HL-60 (cell line): ENCODE results near the gene MEF2C.

ENCODE experiments used
- POLR2AphosphoS5 ChIP-seq: IDR thresholded peaks from 2 replicates; pipeline ENCODE4 v1.6.1; 2012; ENCODE audit warnings: low read depth
- TF ChIP-seq, protein P1 (sequence below): IDR thresholded peaks from one replicate; pipeline ENCODE4 v1.5.1; 2011; ENCODE audit warnings: low read length, control low read depth, inconsistent platforms; ENCODE audit not compliant: insufficient read depth

DNA sequence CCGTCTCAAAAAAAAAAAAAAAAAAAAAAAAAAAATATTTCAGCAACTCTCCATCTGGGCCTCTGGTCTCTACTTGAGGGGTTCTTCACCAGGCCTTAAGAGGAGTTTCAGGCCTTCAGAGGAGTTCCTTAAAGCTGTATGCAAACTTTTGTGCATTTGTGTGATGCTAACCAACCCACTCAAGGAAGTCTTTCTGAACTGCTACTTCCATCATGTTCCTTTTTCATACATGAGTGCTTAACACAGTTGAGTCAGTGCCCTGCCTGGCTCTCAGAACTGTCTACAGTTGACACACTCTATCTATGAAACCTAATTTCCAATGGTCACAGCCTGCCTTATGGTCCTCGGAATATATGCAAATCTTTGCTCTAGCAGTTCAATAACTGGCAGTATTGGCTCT lies 146.5 kb downstream of the MEF2C start:
- TF ChIP-seq, protein P1, sequence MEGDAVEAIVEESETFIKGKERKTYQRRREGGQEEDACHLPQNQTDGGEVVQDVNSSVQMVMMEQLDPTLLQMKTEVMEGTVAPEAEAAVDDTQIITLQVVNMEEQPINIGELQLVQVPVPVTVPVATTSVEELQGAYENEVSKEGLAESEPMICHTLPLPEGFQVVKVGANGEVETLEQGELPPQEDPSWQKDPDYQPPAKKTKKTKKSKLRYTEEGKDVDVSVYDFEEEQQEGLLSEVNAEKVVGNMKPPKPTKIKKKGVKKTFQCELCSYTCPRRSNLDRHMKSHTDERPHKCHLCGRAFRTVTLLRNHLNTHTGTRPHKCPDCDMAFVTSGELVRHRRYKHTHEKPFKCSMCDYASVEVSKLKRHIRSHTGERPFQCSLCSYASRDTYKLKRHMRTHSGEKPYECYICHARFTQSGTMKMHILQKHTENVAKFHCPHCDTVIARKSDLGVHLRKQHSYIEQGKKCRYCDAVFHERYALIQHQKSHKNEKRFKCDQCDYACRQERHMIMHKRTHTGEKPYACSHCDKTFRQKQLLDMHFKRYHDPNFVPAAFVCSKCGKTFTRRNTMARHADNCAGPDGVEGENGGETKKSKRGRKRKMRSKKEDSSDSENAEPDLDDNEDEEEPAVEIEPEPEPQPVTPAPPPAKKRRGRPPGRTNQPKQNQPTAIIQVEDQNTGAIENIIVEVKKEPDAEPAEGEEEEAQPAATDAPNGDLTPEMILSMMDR = no peak
- no peak for TF ChIP-seq POLR2AphosphoS5
